RWPE1 (cell line): Measurements from ENCODE around the gene HTT.

Experiments
- CTCF ChIA-PET: fragments of 350-600 bp; sonication (Branson Sonifier 250); formaldehyde crosslinking; extraction: SDS; loops from one replicate; lab custom pipeline; 2021; lab: Yijun Ruan, JAX
- POLR2A ChIA-PET: fragments of 400-600 bp; formaldehyde crosslinking; extraction: SDS; loops from one replicate; lab custom pipeline; 2020; ENCODE audit warnings: antibody characterized with exemption; ENCODE audit not compliant: low non-redundant PET; lab: Yijun Ruan, JAX
- DNase-seq: peaks from one replicate; pipeline ENCODE4 v3.0.0; 2012; ENCODE audit warnings: low spot score
- H3K27ac ChIP-seq: fragments of 450-650 bp; 2 replicates; pipeline ENCODE4 v1.5.1; 2017
- TF ChIP-seq, protein P1 (sequence below): fragments of 450-650 bp; conservative IDR thresholded peaks from 2 replicates; pipeline ENCODE4 v1.5.1; 2017; ENCODE audit warnings: low read depth, mild to moderate bottlenecking

Gene HTT

DNA sequence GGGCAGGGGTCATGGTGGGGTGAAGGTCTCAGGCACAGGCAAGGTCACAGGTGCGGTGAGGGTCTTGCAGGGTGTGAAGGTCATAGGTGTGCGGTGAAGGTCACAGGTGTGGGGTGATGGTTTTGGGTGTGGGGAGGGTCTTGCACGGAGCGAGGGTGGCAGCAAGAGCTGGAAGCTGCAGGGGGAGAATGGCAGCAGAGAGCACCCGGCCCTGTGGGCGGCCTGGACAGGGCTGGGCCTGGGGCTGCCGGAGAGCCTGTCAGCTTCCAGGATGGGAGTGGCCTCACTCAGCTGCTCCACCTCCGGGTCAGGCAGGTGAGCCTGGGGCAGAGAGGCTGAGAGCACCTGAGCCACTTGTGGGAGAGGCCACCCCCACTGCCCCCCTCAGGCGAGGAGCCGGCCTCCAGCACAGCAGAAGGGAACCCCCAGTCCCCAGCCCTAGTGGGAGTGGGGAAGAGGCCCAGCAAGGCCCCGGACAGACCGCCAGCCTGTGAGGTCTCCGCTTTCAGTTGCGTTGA, 176.0 kb downstream of the HTT start:
- no peak for DNase-seq
- POLR2A ChIA-PET: no interaction called here
- TF ChIP-seq, protein P1, sequence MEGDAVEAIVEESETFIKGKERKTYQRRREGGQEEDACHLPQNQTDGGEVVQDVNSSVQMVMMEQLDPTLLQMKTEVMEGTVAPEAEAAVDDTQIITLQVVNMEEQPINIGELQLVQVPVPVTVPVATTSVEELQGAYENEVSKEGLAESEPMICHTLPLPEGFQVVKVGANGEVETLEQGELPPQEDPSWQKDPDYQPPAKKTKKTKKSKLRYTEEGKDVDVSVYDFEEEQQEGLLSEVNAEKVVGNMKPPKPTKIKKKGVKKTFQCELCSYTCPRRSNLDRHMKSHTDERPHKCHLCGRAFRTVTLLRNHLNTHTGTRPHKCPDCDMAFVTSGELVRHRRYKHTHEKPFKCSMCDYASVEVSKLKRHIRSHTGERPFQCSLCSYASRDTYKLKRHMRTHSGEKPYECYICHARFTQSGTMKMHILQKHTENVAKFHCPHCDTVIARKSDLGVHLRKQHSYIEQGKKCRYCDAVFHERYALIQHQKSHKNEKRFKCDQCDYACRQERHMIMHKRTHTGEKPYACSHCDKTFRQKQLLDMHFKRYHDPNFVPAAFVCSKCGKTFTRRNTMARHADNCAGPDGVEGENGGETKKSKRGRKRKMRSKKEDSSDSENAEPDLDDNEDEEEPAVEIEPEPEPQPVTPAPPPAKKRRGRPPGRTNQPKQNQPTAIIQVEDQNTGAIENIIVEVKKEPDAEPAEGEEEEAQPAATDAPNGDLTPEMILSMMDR: no peak
- CTCF ChIA-PET: no interaction called here
- H3K27ac ChIP-seq: no peak overlapping the region

DNA sequence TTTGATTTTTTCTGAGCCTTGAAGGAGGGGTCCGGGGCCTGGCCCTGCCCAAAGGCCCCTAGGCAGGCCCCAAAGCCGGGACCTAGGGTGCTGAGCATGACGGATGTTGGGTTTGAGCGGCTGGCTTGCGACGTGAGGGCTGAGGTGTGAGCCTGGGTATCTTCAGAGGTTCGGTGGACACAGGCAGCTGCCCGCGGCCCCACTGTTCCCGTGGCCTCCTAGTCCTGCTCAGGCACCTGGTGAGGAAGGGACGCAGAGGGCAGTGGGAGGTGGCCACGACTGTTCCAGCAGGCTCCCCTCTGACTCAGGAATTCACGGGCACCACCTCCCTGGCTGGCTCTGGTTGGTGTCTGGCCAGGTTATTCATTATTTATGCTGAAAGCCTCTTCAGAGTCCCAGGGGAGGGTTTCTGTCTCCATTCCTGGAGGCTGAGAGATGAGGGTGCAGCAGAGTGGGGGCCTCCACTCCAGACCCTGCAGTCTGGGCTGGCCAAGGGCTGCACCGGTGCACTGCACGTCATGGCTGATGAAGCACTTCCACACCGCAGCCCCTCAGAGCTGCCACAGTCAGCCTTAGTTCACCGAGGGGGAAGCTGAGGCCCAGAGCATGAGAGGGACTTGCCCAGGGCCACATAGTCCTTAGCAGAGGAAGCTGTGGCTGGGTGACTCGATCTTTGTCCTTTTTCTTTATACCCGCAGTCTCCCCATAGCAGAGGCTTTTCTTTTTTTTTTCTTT, 176.6 kb downstream of the HTT start:
- CTCF ChIA-PET: no interaction called here
- POLR2A ChIA-PET: no interaction called here
- H3K27ac ChIP-seq: no peak overlapping the region
- TF ChIP-seq, protein P1: no peak
- DNase-seq: no peak

DNA sequence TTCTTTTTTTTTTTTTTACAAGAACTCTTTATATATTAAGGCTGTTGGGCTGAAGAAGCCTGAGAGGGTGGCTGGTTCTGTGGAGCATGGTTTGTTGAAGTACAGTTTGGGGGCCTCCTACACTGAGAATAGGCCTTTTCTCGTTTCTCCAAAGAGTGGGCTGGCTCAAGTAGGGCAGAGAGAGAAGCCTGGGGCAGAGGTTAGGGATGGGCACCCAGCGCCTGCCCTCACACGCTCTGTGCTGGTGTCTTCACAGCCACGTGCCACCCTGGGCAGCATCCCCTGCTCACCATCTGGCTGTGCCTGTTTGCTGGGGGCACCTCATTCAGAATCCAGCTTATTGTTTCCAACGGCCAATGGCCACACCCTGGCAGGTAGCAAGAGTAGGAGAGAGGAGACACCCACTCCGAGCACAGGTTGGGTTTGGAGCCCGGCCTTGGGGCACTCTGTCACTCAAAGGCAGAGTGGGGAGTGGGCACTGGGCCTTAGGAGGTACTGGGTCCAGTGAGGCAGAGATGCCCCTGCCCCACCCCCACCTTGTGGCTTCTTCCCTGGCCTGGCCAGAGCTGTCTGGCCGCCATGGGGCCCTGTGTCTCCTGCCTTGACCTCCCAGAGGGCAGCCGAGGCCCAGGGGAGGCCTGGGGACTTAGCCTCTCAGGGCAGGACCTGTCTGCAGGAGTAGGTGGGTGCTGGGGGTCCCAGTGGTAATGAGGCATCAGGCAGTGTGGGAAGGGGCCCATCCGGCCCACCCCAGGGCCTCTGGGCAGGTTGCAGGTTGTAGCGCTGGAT, 177.4 kb downstream of the HTT start:
- TF ChIP-seq, protein P1: no peak
- DNase-seq: no peak
- H3K27ac ChIP-seq: no peak overlapping the region
- ChIA-PET POLR2A (no interaction called here), CTCF (no interaction called here)

DNA sequence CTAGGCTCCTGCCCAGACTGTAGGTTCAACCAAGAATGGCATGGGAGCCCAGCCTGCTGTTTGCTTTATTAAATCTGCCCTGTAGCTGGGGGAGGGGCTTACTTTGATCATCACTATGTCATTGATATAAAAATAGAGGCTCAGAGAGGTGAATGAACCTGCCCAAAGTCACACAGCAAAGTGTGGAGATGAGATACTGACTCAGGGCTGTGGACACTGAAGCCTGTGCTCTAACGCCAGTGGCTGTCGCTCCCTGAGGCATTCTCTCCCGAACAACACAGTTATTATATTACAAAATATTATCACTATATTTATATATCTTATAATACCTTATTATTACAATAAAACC, 178.0 kb downstream of the HTT start:
- TF ChIP-seq, protein P1: no peak
- ChIA-PET POLR2A (no interaction called here), CTCF (no interaction called here)
- DNase-seq: no peak
- H3K27ac ChIP-seq: no peak overlapping the region

DNA sequence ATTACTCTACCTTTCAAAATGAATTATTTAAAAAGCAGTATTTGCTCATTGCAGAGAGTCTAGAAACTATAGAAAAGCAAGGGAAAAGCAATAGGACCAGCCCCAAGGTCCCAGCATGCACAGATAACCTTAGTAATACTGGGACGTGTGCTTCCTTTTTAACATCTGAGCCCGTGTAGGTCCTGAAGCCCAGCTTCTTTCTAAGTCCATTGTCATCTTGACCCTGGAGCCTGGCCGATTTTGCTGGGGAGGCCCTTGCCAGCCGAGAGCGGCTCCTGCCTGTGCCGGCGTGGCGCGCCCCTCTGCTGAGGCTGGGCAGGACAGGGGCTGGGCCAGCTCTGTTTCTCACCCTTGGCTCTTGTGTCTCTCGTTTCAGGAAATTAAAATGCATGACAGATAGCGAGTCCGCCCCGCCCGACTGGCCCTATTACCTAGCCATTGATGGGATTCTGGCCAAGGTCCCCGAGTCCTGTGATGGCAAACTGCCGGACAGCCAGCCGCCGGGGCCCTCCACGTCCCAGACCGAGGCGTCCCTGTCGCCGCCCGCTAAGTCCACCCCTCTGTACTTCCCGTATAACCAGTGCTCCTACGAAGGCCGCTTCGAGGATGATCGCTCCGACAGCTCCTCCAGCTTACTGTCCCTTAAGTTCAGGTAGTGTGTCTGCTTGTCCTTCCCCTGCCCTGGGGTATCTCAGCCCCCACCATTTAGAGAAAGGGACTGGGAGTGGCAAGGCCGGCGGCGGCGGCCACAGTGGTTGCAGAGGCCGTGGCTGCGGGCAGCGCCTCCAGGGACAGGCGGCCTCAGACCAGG, 178.6 kb downstream of the HTT start:
- CTCF ChIA-PET: no interaction called here
- TF ChIP-seq, protein P1: no peak
- no peak for DNase-seq
- H3K27ac ChIP-seq: no peak overlapping the region
- POLR2A ChIA-PET: no interaction called here

DNA sequence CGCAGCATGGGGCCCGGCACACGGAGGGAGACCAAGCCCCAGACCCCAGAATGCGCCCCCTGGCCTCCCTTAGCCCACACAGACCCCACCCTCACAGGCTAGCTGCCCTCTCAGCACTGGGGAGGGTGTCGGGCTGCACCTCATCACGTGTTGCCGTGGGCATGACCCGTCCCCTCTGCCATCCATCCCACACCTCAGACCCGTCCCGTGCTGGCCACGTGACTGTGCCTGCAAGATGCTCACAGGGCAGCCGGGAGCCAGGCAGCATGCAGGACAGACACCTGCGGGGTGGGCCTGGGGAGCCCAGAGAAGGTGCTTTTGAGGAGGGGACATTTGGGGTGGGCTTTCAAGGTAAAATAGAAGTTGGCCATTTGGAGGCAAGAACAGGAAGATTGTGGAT, 179.3 kb downstream of the HTT start:
- no peak overlapping the region for H3K27ac ChIP-seq
- ChIA-PET CTCF (no interaction called here), POLR2A (no interaction called here)
- TF ChIP-seq, protein P1: no peak
- DNase-seq: no peak
